ENCODE results near the gene FAM120A.

The FAM120A gene

GRCh38 chr9:93580654-93581380 lies 129.3 kb downstream of the FAM120A start:
- DNase-seq: no peak

GRCh38 chr9:93582115-93582514 lies 130.6 kb downstream of the FAM120A start:
- DNase-seq: peak; percentile 56

GRCh38 chr9:93582550-93582949 lies 131.1 kb downstream of the FAM120A start:
- no peak for DNase-seq

- no peak for DNase-seq
Observed at GRCh38 chr9:93585259-93585658, 133.8 kb downstream of the FAM120A start.

- DNase-seq: no peak
Observed at GRCh38 chr9:93585695-93586094, 134.2 kb downstream of the FAM120A start.

GRCh38 chr9:93586290-93587057 lies 135.0 kb downstream of the FAM120A start:
- no peak for DNase-seq

- DNase-seq: no peak
Observed at GRCh38 chr9:93587284-93587650, 135.8 kb downstream of the FAM120A start.

GRCh38 chr9:93587651-93588347 lies 136.3 kb downstream of the FAM120A start:
- DNase-seq: no peak

- DNase-seq: no peak
Observed at GRCh38 chr9:93588641-93589609, 137.4 kb downstream of the FAM120A start.

- no peak for DNase-seq
Observed at GRCh38 chr9:93589688-93590087, 138.2 kb downstream of the FAM120A start.

- DNase-seq: no peak
Observed at GRCh38 chr9:93590609-93591234, 139.2 kb downstream of the FAM120A start.

GRCh38 chr9:93591301-93592007 lies 140.0 kb downstream of the FAM120A start:
- DNase-seq: no peak

- no peak for DNase-seq
Observed at GRCh38 chr9:93592008-93592642, 140.6 kb downstream of the FAM120A start.

- no peak for DNase-seq
Observed at GRCh38 chr9:93592643-93593021, 141.1 kb downstream of the FAM120A start.

GRCh38 chr9:93593144-93593658 lies 141.7 kb downstream of the FAM120A start:
- no peak for DNase-seq

GRCh38 chr9:93594041-93594756 lies 142.7 kb downstream of the FAM120A start:
- DNase-seq: no peak

GRCh38 chr9:93595461-93595860 lies 144.0 kb downstream of the FAM120A start:
- no peak for DNase-seq

- DNase-seq: no peak
Observed at GRCh38 chr9:93595861-93596365, 144.4 kb downstream of the FAM120A start.

GRCh38 chr9:93596399-93596798 lies 144.9 kb downstream of the FAM120A start:
- no peak for DNase-seq
